Fibroblast of villous mesenchyme (primary cell): ENCODE data around the gene LMAN2. TPM values are rescaled to one million over a fixed set of nuclear protein-coding genes. Genes with fewer than 3 reads are reported as not detected.

Experiments used
- DNase-seq: peaks from one replicate; pipeline ENCODE4 v3.0.0-alpha.2; 2010; ENCODE audit warnings: low read depth
- H3K4me3 ChIP-seq: 2 replicates; pipeline ENCODE4 v1.5.1; 2011; ENCODE audit warnings: low read depth, mild to moderate bottlenecking, low read length
- total RNA-seq: library from RNA; depleted of rRNA; stranded (reverse); fragments of >200 nt; gene quantifications from 2 replicates; pipeline ENCODE4 v1.2.3, GENCODE V29; 2012
- TF ChIP-seq, protein P1 (sequence below): IDR thresholded peaks from 2 replicates; pipeline ENCODE4 v1.5.1; 2012; ENCODE audit warnings: low read depth, mild to moderate bottlenecking, low read length; ENCODE audit not compliant: insufficient read depth

LMAN2 gene
- total RNA-seq, 1 donor = 284 TPM

GRCh38 chr5:177393206-177393765, 41.8 kb upstream of the LMAN2 start:
- no peak overlapping the region for H3K4me3 ChIP-seq
- DNase-seq = no peak
- TF ChIP-seq, protein P1, sequence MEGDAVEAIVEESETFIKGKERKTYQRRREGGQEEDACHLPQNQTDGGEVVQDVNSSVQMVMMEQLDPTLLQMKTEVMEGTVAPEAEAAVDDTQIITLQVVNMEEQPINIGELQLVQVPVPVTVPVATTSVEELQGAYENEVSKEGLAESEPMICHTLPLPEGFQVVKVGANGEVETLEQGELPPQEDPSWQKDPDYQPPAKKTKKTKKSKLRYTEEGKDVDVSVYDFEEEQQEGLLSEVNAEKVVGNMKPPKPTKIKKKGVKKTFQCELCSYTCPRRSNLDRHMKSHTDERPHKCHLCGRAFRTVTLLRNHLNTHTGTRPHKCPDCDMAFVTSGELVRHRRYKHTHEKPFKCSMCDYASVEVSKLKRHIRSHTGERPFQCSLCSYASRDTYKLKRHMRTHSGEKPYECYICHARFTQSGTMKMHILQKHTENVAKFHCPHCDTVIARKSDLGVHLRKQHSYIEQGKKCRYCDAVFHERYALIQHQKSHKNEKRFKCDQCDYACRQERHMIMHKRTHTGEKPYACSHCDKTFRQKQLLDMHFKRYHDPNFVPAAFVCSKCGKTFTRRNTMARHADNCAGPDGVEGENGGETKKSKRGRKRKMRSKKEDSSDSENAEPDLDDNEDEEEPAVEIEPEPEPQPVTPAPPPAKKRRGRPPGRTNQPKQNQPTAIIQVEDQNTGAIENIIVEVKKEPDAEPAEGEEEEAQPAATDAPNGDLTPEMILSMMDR = no peak

DNA sequence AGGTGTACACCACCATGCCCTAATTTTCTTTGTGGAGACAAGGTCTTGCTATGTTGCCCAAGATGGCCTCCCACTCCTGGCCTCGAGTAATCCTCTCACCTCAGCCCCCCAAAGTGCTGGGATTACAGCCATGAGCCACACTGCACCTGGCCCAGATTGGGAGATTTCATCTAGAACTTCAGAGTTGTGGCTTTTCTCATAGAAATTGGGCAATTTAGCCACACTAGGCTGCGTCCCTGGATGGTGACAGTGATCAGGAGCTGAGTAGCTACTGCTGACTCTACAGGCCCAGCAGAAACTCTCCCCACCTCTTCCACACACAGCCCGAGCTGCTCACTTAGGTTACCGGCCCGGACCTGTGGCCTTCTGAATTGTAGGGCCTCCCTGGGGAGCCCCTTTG, 41.3 kb upstream of the LMAN2 start:
- H3K4me3 ChIP-seq = no peak overlapping the region
- DNase-seq = no peak
- TF ChIP-seq, protein P1 = no peak

- DNase-seq = peak; percentile 87
- TF ChIP-seq, protein P1 = peak; percentile 97
Measured at GRCh38 chr5:177390363-177391300, 39.2 kb upstream of the LMAN2 start.

DNA sequence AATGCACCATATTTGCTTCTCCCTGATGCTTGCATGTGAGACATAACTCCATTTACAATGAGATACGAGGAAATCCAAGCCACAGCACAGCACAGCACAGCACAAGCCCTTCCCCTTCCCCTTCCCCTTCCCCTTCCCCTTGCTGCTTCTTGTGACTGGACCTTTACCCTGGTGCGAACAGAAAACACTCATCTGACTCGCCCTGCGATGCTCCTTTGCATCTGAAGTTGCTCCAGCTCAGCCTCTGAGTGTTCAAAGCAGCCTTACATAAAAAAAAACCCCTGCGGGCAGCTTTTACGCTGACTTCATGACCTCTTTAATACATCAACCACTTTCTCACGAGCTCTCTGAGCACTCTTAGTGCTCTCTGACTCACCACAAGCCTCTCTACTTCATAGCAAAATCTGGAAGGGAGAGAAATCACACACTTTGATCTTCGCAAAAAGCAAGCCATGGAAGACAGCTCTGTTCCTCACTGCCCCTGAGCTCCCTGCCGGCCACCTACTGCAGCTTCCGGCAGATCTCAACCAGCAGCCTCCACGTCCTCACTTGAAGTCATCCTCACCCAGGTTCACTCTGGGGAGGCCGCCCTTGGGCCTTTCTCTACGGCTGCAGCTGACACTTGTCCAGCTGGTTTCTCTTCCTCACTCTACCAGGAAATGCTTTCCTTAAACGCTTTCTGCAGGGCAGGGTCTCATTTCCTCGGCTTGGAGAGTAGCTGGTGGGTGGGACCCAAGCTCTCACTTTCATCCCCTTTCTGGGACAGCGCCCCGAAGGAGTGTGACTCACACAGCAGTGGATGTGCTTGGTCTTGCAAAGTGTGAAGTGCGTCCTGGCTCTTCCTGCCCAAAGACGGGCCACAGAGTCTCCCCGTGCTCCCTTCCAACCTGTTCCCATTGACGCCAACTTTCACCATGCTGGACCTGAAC, 38.0 kb upstream of the LMAN2 start:
- peak; percentile 96 for DNase-seq
- no peak overlapping the region for H3K4me3 ChIP-seq

More at GRCh38 chr5:177390363-177391300, 39.2 kb upstream of the LMAN2 start:
- no peak overlapping the region for H3K4me3 ChIP-seq

GRCh38 chr5:177388521-177389052, 37.1 kb upstream of the LMAN2 start:
- TF ChIP-seq, protein P1 = no peak
- no peak for DNase-seq
- no peak overlapping the region for H3K4me3 ChIP-seq

More for the DNA sequence above, 38.0 kb upstream of the LMAN2 start:
- TF ChIP-seq, protein P1 = peak; percentile 2

- TF ChIP-seq, protein P1 = no peak
- DNase-seq = no peak
- H3K4me3 ChIP-seq = no peak overlapping the region
Measured at GRCh38 chr5:177387405-177387804, 35.9 kb upstream of the LMAN2 start.
